ENCODE measurements around the gene ANP32E. TPM values are rescaled to one million over a fixed set of nuclear protein-coding genes. Genes with fewer than 3 reads are reported as not detected.

The ANP32E gene
- total and polyA plus RNA-seq, 9 of the 15 experiments (the other 6 are each of a cell fraction or from before 2014, with no cell fraction given): 60.4 to 197 (median 104) TPM

DNA sequence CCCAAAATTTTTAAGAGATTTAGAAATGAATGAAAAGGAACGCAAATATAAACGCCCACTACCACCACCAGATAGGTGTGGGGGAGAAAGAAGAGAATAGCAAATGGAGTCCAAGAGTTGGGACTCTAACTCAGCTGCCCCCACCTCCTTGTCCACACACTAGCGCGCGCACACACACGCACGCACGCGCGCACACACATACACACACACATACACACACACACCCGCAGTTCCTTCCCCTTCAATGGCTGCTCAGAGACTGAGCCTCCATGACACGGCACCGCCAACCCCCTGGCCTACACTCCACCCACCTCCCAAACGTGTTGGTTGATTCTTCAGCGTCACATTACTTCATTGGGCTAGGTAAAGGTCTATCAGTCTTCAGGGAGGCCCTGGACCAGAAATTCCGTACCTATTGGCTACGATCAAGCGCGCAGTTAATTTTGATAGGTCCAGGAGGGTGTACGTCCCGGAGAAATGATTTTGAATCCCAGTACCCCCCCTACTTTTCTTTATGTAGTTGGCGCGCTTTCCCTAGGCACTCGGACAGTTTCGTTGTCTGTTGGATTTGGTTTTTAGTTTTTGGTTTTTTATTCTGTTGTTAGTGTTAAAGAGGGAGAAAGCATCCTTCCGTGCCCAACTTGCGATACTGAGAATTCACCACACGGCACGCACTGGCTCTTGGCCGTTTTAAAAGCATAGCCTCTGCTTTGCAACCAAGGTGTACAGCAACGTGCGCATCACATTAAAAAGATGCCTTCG, at the start of gene ANP32E (continued):
- TF ChIP-seq EHMT2 (IDR thresholded peaks at IDR 0.05) (peak; percentile 49; the same call in 1 of the 2 replicates), PML (IDR thresholded peaks at IDR 0.05; ENCODE audit: low read length) (peak; percentile 61), KLF16 (IDR thresholded peaks at IDR 0.05) (no peak), ZBTB8A (IDR thresholded peaks at IDR 0.05; ENCODE audit: partially characterized antibody) (no peak), ZC3H4 (CRISPR knock-in tag; IDR thresholded peaks at IDR 0.05; ENCODE audit: borderline replicate concordance) (no peak)
- TF ChIP-seq, protein P1, sequence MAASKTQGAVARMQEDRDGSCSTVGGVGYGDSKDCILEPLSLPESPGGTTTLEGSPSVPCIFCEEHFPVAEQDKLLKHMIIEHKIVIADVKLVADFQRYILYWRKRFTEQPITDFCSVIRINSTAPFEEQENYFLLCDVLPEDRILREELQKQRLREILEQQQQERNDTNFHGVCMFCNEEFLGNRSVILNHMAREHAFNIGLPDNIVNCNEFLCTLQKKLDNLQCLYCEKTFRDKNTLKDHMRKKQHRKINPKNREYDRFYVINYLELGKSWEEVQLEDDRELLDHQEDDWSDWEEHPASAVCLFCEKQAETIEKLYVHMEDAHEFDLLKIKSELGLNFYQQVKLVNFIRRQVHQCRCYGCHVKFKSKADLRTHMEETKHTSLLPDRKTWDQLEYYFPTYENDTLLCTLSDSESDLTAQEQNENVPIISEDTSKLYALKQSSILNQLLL (CRISPR knock-in tag; IDR thresholded peaks at IDR 0.05; ENCODE audit: borderline replicate concordance): no peak
- TF ChIP-seq, protein P2, sequence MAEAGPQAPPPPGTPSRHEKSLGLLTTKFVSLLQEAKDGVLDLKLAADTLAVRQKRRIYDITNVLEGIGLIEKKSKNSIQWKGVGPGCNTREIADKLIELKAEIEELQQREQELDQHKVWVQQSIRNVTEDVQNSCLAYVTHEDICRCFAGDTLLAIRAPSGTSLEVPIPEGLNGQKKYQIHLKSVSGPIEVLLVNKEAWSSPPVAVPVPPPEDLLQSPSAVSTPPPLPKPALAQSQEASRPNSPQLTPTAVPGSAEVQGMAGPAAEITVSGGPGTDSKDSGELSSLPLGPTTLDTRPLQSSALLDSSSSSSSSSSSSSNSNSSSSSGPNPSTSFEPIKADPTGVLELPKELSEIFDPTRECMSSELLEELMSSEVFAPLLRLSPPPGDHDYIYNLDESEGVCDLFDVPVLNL (CRISPR knock-in tag; IDR thresholded peaks at IDR 0.05; ENCODE audit: low read depth): peak; percentile 82; the same call in 1 of the 2 replicates
- TF ChIP-seq, protein P3, sequence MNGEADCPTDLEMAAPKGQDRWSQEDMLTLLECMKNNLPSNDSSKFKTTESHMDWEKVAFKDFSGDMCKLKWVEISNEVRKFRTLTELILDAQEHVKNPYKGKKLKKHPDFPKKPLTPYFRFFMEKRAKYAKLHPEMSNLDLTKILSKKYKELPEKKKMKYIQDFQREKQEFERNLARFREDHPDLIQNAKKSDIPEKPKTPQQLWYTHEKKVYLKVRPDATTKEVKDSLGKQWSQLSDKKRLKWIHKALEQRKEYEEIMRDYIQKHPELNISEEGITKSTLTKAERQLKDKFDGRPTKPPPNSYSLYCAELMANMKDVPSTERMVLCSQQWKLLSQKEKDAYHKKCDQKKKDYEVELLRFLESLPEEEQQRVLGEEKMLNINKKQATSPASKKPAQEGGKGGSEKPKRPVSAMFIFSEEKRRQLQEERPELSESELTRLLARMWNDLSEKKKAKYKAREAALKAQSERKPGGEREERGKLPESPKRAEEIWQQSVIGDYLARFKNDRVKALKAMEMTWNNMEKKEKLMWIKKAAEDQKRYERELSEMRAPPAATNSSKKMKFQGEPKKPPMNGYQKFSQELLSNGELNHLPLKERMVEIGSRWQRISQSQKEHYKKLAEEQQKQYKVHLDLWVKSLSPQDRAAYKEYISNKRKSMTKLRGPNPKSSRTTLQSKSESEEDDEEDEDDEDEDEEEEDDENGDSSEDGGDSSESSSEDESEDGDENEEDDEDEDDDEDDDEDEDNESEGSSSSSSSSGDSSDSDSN (IDR thresholded peaks at IDR 0.05; ENCODE audit: borderline replicate concordance in 1 of 2, low read depth in 2 of 2, low read length in 2 of 2): peak; percentile 56 to 81; a peak in 2 of 4 replicates
- TF ChIP-seq, protein P4, sequence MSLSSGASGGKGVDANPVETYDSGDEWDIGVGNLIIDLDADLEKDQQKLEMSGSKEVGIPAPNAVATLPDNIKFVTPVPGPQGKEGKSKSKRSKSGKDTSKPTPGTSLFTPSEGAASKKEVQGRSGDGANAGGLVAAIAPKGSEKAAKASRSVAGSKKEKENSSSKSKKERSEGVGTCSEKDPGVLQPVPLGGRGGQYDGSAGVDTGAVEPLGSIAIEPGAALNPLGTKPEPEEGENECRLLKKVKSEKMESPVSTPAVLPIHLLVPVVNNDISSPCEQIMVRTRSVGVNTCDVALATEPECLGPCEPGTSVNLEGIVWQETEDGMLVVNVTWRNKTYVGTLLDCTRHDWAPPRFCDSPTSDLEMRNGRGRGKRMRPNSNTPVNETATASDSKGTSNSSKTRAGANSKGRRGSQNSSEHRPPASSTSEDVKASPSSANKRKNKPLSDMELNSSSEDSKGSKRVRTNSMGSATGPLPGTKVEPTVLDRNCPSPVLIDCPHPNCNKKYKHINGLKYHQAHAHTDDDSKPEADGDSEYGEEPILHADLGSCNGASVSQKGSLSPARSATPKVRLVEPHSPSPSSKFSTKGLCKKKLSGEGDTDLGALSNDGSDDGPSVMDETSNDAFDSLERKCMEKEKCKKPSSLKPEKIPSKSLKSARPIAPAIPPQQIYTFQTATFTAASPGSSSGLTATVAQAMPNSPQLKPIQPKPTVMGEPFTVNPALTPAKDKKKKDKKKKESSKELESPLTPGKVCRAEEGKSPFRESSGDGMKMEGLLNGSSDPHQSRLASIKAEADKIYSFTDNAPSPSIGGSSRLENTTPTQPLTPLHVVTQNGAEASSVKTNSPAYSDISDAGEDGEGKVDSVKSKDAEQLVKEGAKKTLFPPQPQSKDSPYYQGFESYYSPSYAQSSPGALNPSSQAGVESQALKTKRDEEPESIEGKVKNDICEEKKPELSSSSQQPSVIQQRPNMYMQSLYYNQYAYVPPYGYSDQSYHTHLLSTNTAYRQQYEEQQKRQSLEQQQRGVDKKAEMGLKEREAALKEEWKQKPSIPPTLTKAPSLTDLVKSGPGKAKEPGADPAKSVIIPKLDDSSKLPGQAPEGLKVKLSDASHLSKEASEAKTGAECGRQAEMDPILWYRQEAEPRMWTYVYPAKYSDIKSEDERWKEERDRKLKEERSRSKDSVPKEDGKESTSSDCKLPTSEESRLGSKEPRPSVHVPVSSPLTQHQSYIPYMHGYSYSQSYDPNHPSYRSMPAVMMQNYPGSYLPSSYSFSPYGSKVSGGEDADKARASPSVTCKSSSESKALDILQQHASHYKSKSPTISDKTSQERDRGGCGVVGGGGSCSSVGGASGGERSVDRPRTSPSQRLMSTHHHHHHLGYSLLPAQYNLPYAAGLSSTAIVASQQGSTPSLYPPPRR (CRISPR knock-in tag; IDR thresholded peaks at IDR 0.05; ENCODE audit: borderline replicate concordance): no peak
- TF ChIP-seq, protein P5, sequence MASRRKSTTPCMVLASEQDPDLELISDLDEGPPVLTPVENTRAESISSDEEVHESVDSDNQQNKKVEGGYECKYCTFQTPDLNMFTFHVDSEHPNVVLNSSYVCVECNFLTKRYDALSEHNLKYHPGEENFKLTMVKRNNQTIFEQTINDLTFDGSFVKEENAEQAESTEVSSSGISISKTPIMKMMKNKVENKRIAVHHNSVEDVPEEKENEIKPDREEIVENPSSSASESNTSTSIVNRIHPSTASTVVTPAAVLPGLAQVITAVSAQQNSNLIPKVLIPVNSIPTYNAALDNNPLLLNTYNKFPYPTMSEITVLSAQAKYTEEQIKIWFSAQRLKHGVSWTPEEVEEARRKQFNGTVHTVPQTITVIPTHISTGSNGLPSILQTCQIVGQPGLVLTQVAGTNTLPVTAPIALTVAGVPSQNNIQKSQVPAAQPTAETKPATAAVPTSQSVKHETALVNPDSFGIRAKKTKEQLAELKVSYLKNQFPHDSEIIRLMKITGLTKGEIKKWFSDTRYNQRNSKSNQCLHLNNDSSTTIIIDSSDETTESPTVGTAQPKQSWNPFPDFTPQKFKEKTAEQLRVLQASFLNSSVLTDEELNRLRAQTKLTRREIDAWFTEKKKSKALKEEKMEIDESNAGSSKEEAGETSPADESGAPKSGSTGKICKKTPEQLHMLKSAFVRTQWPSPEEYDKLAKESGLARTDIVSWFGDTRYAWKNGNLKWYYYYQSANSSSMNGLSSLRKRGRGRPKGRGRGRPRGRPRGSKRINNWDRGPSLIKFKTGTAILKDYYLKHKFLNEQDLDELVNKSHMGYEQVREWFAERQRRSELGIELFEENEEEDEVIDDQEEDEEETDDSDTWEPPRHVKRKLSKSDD (conservative IDR thresholded peaks at IDR 0.05; ENCODE audit: low read length): no peak

All from K562 (cell line).